BE2C (cell line): Measurements from ENCODE around the gene LCE1B.

ENCODE experiments used
- DNase-seq: peaks from one replicate; pipeline ENCODE4 v3.0.0-alpha.2; 2020
- H3K27me3 ChIP-seq: fragments of 250-450 bp; sonication (Bioruptor Pico); 2 replicates; pipeline ENCODE4 v1.5.1; 2020; ENCODE audit warnings: mild to moderate bottlenecking
- H3K36me3 ChIP-seq: fragments of 250-450 bp; sonication (Bioruptor Pico); 2 replicates; pipeline ENCODE4 v1.5.1; 2020; ENCODE audit warnings: mild to moderate bottlenecking
- H3K4me1 ChIP-seq: fragments of 250-450 bp; sonication (Bioruptor Pico); 2 replicates; pipeline ENCODE4 v1.5.1; 2020
- H3K4me3 ChIP-seq: 2 replicates; pipeline ENCODE4 v1.5.1; 2011; ENCODE audit warnings: low read depth, low read length
- H3K9me3 ChIP-seq: fragments of 250-450 bp; sonication (Bioruptor Pico); 2 replicates; pipeline ENCODE4 v1.5.1; 2020
- CTCF ChIP-seq: IDR thresholded peaks from 2 replicates; pipeline ENCODE4 v1.5.1; 2012; ENCODE audit warnings: mild to moderate bottlenecking, low read depth, low read length

Gene LCE1B

DNA sequence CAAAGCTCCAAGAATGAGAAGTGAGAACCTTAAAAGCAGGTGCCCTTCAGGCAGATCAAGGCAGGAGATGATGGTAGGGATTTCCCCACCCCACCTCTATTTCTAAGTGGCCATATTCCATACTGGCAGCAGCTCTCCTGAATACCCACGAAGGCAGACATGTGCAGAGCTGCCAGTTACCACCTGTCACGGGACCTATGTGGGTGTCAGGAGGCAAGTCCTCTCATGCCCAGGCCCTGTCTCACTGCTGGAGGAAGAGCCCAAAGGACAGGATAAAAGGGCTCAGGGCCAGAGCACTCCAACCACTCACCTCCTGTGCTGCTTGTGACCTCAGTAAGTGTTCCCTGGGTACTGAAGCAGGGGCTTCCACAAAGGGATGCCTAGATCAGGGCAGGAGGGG is 721 bp upstream of the LCE1B start:
- no peaks in the 10 kb centered on the region for H3K36me3 ChIP-seq
- no peak overlapping the region for H3K4me3 ChIP-seq
- no peaks in the 10 kb centered on the region for H3K4me1 ChIP-seq
- no peak for DNase-seq
- H3K9me3 ChIP-seq = no peaks in the 10 kb centered on the region
- no peaks in the 10 kb centered on the region for H3K27me3 ChIP-seq
- no peak for TF ChIP-seq CTCF

DNA sequence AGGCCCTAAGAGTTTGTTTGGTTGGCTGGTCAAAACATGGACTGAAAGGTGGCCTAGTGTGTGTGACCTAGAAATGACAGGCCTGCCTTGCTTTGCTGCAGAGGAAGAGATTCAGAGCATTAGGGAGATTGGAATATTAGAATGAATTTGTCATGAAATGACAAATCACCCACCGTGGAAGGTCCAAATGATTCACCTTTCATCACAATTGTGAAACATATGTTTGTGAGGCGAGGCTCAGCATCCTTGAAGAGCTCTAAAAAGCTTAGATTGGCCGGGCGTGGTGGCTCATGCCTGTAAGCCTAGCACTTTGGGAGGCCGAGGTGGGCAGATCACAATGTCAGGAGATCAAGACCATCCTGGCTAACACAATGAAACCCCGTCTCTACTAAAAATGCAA is 5.5 kb downstream of the LCE1B start:
- no peak for DNase-seq
- Histone ChIP-seq H3K36me3 (no peaks in the 10 kb centered on the region), H3K4me3 (no peak overlapping the region), H3K27me3 (no peaks in the 10 kb centered on the region), H3K4me1 (no peaks in the 10 kb centered on the region), H3K9me3 (no peaks in the 10 kb centered on the region)
- TF ChIP-seq CTCF = no peak

DNA sequence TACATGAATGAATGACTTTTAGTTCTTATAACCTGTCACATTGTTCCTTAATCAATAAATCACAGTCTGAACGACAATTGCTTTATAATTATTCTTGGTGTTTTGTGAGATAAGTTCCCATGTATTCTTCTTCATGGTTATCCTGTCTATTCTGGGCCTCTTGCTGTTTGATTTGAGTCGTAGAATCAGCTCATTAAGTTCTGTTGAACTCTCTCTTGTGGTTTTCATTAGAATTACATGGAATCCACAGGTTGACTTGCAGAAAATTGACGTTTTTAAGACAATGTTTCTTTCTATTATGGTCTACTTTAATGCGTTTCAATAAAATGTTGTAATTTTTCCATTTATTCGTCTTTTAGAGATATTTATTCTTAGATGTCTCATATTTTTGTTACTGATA is 11.5 kb downstream of the LCE1B start:
- TF ChIP-seq CTCF = no peak
- no peaks in the 10 kb centered on the region for H3K27me3 ChIP-seq
- no peaks in the 10 kb centered on the region for H3K9me3 ChIP-seq
- DNase-seq = no peak
- H3K36me3 ChIP-seq = no peaks in the 10 kb centered on the region
- H3K4me1 ChIP-seq = no peaks in the 10 kb centered on the region
- no peak overlapping the region for H3K4me3 ChIP-seq

DNA sequence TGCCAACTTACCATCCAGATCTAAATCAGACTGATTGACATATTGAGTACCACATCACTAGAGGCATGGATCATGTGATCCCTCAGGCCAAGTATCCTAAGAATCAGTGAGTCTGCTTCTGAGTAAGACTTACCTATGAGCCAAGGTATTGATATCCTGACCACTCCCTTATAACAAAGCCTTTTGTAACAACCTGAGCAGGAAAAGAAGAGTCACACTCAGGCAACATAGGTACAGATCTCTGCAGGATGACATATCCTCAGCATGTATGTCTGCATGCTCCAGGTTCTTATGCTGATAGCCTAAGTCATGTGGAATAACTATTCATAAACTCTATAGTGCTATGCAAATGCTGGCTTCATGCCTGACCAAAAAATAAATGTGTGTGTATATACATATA is 13.2 kb downstream of the LCE1B start:
- no peak for TF ChIP-seq CTCF
- Histone ChIP-seq H3K27me3 (no peaks in the 10 kb centered on the region), H3K4me1 (no peaks in the 10 kb centered on the region), H3K36me3 (no peaks in the 10 kb centered on the region), H3K4me3 (no peak overlapping the region), H3K9me3 (no peaks in the 10 kb centered on the region)
- no peak for DNase-seq

DNA sequence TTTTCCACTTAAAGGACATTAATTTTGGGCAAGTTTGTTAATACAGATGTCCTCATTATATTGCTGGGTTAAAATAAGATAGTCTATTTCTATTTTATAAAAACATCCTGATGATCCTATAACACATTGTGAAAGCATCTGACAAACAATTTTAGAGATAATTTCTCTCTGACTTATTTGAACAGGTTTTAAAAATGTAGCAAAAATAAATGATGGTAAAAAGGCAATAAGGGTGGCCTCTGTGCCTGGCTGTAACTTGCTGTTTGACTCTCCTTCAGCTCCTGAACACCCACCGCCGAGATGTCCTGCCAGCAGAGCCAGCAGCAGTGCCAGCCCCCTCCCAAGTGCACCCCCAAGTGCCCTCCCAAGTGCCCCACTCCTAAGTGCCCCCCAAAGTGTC is 15.4 kb downstream of the LCE1B start, which contains the start of gene LCE1A:
LCE1A (plus strand) TSS at position 301 of the 400 bp plus-strand sequence; CDS start at position 301, 0 bp downstream.
- Histone ChIP-seq H3K4me3 (no peak within 1 kb of the TSS), H3K27me3 (no peaks in the 10 kb centered on the region), H3K9me3 (no peaks in the 10 kb centered on the region), H3K36me3 (no peaks in the 10 kb centered on the region), H3K4me1 (no peaks in the 10 kb centered on the region)
- TF ChIP-seq CTCF = no peak
- no peak for DNase-seq

GRCh38 chr1:152836870-152837269 is 25.1 kb downstream of the LCE1B start:
- Histone ChIP-seq H3K36me3 (no peaks in the 10 kb centered on the region), H3K9me3 (no peaks in the 10 kb centered on the region), H3K27me3 (no peaks in the 10 kb centered on the region), H3K4me1 (no peaks in the 10 kb centered on the region), H3K4me3 (no peak overlapping the region)
- DNase-seq = no peak
- TF ChIP-seq CTCF = no peak
